ENCODE data around the gene MAPKAPK3.

MAPKAPK3 gene

GRCh38 chr3:50604110-50604621 is 12.8 kb upstream of the MAPKAPK3 start:
- ATAC-seq, result no peak
- TF ChIP-seq ZFP30 (CRISPR knock-in tag; IDR thresholded peaks at IDR 0.05) (no peak), ZNF8 (CRISPR knock-in tag; IDR thresholded peaks at IDR 0.05) (no peak), BACH2 (CRISPR knock-in tag; IDR thresholded peaks at IDR 0.05; ENCODE audit: borderline replicate concordance) (no peak), TSHZ2 (CRISPR knock-in tag; IDR thresholded peaks at IDR 0.05) (no peak), GLIS3 (CRISPR knock-in tag; IDR thresholded peaks at IDR 0.05) (no peak), PPARA (CRISPR knock-in tag; IDR thresholded peaks at IDR 0.05; ENCODE audit: borderline replicate concordance) (no peak), ESRRG (CRISPR knock-in tag; IDR thresholded peaks at IDR 0.05) (no peak), ZFP3 (CRISPR knock-in tag; IDR thresholded peaks at IDR 0.05) (no peak), SNAI2 (CRISPR knock-in tag; IDR thresholded peaks at IDR 0.05) (no peak), RARB (CRISPR knock-in tag; IDR thresholded peaks at IDR 0.05) (no peak), PATZ1 (CRISPR knock-in tag; IDR thresholded peaks at IDR 0.05; ENCODE audit: borderline replicate concordance) (no peak), CREB5 (CRISPR knock-in tag; IDR thresholded peaks at IDR 0.05; ENCODE audit: low read depth) (no peak)
- TF ChIP-seq, protein P1, sequence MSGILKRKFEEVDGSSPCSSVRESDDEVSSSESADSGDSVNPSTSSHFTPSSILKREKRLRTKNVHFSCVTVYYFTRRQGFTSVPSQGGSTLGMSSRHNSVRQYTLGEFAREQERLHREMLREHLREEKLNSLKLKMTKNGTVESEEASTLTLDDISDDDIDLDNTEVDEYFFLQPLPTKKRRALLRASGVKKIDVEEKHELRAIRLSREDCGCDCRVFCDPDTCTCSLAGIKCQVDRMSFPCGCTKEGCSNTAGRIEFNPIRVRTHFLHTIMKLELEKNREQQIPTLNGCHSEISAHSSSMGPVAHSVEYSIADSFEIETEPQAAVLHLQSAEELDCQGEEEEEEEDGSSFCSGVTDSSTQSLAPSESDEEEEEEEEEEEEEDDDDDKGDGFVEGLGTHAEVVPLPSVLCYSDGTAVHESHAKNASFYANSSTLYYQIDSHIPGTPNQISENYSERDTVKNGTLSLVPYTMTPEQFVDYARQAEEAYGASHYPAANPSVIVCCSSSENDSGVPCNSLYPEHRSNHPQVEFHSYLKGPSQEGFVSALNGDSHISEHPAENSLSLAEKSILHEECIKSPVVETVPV (CRISPR knock-in tag; IDR thresholded peaks at IDR 0.05), result no peak

GRCh38 chr3:50604628-50605588 is 12.0 kb upstream of the MAPKAPK3 start:
- no peak for ATAC-seq
- no peak for TF ChIP-seq PATZ1 (CRISPR knock-in tag; IDR thresholded peaks at IDR 0.05; ENCODE audit: borderline replicate concordance)
- TF ChIP-seq PPARA (CRISPR knock-in tag; IDR thresholded peaks at IDR 0.05; ENCODE audit: borderline replicate concordance), result no peak
- no peak for TF ChIP-seq OSR1 (CRISPR knock-in tag; IDR thresholded peaks at IDR 0.05)
- no peak for TF ChIP-seq ZNF70 (CRISPR knock-in tag; IDR thresholded peaks at IDR 0.05)
- TF ChIP-seq CSDC2 (CRISPR knock-in tag; IDR thresholded peaks at IDR 0.05), result no peak
- no peak for TF ChIP-seq TSHZ2 (CRISPR knock-in tag; IDR thresholded peaks at IDR 0.05)
